Left forelimb (tissue), 1 donor: ENCODE measurements around the gene AGO1.
"Not testable (repeated sequence)": the region's sequence is repeated elsewhere in the genome, so short reads cannot be mapped to it uniquely, and the experiment has no call there.

Source experiments
- DNase-seq: peaks from one replicate; pipeline ENCODE4 v3.0.0-alpha.2; 2018; ENCODE audit warnings: low spot score

The AGO1 gene

DNA sequence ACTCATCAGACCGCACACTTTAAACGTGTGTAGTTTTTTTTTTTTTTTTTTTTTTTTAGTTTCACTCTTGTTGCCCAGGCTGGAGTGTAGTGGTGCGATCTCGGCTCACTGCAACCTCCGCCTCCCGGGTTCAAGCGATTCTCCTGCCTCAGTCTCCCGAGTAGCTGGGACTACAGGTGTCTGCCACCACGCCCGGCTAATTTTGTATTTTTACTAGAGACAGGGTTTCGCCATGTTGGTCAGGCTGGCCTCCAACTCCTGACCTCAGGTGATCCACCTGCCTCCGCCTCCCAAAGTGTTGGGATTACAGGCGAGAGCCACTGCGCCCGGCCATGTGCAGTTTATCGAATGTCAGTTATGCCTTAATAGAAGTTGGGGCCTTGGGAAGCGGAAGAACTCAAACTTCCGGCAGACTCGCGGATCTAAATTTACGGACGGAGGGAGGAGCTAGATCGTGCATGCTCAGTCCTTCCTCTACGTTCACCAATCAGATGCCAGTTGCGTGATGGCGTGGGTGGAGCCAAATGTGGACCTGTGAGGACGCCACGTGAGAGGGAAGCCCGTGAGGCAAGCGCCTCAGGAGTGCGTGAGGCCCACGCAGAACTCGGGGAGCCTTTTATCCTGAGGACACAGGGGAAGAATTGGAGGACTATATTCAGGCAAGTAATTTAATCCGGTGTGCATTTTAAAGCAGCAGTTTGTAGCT lies 13.6 kb upstream of the AGO1 start:
- not testable (repeated sequence) for DNase-seq

DNA sequence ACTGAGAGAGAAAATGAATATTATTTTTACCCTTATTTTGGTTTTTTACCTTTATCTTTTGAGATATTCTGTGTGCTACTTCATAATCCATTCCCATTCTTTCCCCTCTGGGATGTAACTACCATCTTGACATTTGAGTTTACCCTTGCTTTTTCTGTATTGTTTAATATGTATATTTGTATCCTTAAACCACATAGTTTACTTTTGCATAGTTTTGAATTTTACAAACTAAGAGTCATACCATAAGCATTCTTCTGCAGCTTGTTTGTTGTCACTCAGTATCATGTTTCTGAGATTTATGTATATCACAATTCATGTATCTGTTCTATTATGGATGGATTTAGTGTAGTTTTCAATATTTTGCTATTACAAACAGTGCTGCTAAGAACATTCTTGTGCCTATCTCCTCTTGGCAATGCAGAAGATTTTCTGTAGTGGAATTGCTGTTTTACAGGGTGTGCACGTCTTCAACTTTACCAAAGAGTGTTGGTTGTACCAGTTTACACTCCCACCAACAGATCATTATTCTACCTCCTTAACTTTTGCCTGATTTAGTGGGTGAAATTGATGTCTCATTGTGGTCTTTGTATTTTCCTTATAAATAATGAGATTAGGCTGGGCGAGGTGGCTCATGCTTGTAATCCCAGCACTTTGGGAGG lies 12.2 kb upstream of the AGO1 start:
- DNase-seq: no peak

DNA sequence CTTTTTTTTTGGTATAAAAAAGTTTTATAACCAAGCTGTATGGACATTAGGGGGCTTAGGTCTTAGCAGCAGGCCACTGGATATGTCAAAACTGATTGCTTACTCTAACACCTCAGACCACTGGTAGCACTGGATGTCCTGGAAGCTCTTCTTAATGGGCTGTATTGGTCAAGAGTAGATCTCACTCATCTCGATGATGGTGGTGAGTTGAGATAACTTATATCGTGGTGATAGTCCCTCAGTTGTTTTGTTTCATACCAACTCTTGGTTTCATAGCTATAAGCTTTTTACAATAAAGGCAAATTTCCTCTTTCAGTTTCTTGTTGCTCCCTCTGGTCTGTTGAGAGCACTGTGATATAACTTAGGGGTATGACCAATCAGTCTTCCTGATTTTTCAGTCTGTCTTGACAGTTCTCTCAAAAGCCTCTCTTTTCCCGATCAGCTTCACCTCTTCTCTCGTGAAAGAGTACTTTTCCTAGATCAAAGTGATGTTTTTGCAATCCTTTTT lies 9.7 kb upstream of the AGO1 start:
- no peak for DNase-seq

DNA sequence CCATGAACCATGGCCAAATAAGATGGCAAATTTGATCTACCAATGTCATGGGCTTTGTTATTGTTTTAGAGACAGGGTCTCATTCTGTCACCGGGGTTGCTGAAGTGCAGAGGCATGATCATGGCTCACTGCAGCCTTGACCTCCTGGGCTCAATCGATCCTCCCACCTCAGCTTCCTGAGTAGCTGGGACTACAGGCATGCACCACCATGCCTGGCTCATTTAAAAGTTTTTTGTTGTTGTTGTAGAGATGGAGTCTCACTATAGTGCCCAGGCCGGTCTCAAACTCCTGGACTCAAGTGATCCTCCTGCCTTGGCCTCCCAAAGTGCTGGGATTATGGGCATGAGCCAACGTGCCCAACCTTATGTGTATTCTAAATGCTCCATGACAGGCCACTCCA lies 8.9 kb upstream of the AGO1 start:
- not testable (repeated sequence) for DNase-seq

DNA sequence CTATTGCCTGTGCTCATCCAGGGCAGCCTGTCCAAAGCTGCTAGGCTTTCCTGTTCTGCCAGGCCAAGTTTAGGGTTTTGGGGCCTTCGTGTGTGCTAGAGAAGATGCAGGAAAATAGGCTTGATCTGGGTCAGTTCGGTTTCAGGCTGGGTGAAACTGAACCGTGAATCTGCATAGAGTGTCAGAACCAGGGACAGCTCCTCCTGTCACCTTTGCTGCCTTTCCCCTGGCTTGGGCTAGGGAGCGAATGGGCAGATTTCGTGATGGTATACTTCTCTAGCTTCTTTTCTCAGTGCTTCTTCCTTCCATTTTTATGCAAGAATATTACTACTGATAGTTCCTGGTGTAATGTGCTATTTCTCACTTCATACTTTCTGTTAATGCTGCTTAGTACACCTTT lies 6.0 kb upstream of the AGO1 start:
- no peak for DNase-seq

DNA sequence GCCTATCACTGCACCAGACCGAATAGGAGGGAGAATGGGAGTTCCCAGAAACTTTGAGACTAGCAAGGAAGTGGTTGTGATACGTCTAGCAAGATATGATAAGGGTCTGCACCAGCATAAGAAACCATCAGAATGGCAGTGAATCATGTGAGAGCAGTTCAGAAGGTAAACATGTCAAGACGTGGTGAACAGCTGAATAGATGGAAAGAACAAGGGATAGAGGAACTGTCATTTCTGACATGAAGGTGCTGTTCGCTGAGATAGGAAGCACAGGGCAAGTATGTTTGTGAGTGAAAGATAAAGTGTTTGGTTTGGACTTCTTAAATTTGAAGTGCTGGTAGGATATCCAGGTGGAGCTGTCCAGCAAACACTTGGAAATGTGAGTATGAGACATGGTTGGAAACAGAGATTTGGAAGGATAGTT lies 1.1 kb upstream of the AGO1 start:
- no peak for DNase-seq

DNA sequence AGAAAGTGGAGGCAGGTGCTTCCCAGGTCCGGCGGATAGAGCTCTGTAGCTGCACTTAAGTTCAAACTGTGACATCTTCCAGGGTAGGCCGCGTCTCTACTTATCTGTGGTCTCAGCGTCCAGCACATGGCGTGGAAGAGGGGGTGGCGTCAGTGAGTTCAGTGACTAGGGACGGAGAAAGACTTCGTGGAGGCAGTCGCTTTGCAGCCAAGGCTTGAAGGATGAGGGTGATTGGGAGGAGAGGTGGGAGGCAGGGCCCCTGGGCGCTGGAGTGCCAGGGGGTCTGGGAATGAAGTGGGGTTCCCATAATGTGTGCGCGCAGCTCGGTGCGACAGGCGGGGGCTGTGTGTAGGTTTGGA lies 444 bp upstream of the AGO1 start:
- DNase-seq: no peak

DNA sequence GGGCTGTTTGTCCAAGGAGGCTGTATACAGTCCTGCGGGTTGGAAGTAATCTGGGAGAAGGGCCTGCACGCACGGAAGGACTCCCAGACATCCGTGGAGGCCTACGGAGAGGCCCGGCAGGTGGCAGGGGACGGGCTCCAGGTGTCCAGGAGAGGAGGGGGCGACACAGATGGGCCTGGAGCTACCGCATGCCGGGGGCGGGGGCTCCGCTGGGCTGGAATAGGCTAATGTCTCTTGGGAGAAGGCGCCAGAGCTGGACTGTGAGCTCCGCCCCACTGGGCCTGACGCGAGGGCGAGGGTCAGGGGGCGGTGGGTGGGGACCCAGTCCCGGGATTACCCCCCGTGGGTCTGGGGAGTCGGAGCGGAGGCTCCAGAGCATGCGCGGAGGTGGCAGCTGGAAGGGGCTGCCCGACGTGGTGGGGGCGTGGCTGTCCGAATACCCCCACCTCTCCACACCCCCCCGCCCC lies 659 bp downstream of the AGO1 start:
- DNase-seq: peak; percentile 73

DNA sequence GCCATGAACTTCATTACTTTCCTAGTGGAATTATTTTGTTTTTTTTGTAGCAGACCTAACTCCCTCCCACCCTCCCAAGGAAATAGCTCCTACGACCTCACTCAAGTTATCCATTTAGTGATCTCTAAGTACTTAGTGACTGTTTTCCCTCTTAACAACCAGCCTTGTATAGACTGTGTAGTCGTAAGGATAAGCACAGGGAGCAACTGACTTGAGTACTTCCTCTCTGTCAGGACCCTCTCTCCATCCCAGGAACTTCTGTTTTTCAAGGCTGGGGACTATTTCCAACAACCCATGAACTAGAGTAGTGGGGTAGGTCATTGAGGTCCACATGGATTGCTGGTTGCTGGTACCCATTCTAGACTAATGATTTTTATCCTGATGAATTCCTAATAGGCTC lies 1.9 kb downstream of the AGO1 start:
- no peak for DNase-seq

DNA sequence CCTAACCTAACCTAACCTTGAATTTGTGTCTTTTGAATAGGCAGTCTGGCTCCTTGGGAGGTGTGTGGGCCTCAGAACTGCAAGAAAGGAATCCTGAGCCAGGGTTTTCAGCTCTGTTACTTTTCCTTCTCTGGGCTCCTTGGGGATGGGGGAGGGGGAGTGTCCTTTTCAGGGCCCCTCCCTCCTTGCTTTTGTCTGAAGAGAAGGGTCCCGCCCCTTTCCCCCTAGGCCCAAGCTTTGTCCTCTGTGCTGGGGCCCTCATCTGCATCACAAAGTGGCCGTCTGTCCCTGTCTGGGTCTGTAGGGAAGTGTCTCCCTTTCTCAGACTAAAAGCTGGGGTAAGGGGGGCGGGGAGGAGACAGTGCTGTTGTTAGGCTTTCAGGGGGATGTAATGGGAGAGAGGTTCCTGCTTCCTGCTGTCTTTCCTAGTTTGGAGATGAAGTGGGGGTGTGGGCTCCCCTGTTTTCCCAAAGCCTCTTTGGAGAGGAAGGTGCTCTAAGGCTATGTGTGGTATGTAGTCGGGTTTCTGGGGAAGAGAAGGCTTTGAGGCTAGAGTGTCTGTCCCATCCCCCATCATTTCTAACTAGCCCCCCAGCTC lies 3.1 kb downstream of the AGO1 start:
- DNase-seq: no peak

DNA sequence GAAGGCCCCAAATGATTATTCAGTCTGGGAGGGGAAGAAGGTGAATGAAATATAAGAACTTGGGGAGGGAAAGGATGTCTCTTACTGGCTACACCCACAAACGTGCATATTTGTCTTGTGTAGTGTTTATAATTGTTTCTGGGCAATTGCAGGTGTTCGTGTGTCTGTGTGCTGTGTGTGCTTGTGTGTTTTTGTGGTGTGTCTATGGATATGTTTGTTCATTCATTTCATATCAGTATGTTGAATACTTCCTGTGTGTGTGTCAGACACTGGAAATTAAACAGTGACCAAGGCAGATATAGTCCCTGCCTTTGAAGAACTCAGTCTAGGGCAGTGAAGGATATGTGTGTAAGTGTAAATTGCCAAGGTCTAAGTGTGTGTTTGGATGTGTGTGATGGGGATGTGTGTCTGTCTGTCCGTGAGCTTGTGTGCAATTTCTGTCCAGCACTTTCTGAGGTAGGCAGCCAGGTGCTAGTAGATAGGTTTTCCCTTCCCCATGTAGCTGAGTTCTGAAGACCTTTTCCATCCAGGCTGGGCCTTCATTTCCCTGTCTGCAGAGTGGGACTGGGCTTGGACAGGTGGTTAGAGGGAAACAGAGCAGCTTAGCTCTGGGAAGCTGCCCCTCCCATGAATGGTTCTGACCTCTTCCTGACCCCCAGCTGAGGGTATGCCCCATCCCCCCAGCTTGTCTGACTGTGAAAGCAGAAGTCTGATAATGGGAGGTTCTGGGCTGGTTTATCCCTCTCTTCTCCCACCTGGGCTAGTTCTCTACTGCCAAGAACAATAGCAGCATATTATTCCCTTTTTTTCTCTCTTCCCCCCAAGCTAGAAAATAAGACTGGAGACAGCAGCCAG lies 3.8 kb downstream of the AGO1 start:
- no peak for DNase-seq

DNA sequence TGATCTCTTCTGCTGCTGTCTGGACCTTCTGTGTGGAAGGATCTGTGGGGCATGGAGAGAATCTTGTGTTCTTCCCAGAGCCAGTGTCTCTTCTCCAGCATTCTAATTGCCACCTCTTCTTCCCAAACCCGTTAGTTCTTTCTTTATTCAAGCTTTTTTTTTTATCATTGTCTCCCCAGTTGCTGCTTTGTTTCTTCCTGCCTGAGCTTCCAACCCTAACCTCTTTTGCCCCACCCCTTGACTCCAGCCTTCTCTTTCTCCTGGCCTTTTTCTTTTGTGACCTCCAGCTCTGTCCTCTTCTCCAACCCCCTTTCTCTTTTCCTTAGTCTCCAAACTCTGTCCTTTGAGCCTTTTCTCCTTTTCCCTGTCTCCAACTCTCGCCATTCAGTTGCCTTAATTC lies 4.5 kb downstream of the AGO1 start:
- no peak for DNase-seq

DNA sequence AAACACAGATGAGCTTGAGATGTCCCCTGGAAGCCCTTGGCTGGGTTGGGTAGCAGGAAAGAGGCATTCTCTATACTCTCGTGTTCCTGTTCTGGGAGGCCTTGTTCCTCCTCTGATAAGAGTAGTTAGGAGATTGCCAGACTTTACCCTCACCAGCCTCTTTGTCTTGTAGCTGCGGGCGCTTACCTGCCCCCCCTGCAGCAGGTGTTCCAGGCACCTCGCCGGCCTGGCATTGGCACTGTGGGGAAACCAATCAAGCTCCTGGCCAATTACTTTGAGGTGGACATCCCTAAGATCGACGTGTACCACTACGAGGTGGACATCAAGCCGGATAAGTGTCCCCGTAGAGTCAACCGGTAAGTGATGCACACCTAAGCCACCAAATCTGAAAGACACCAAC lies 5.2 kb downstream of the AGO1 start:
- no peak for DNase-seq

DNA sequence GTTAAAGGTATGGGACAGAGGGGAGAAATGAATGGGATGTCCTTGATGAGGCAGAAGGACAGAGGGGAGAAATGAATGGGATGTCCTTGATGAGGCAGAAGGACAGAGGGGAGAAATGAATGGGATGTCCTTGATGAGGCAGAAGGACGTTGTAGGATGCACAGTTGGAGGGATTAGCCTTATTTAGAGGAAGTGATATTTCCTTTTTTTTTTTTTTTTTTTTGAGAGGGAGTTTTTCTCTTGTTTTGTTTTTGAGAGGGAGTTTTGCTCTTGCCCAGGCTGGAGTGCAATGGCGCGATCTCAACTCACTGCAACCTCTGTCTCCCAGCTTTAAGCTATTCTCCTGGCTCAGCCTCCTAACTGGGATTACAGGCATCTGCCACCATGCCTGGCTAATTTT lies 6.0 kb downstream of the AGO1 start:
- not testable (repeated sequence) for DNase-seq

DNA sequence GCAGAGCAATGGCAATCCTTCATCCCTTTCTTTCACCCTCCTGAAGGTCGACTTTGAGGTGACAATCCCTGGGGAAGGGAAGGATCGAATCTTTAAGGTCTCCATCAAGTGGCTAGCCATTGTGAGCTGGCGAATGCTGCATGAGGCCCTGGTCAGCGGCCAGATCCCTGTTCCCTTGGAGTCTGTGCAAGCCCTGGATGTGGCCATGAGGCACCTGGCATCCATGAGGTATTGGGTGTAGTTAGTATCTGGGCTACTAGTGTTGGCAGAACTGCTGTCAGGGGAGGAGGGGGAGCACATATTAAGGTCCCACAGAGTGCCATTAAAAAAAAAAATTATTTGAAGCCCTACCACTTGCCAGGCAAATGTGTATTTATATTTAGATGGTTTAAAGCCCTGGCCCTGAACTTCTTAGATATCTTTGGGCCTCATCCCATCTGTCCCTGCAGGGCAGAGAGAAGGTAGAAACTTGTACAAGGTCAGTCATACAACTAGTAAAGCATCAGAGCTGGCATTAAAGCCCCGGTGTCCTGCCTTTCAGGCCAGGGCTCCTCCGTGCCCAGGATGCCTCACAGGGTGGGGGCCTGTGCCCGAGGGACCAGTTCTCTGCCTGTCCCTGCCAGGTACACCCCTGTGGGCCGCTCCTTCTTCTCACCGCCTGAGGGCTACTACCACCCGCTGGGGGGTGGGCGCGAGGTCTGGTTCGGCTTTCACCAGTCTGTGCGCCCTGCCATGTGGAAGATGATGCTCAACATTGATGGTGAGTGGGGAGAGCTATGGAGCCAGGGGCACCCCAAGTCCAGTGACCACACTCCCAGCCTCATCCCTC lies 10.3 kb downstream of the AGO1 start:
- DNase-seq: no peak

DNA sequence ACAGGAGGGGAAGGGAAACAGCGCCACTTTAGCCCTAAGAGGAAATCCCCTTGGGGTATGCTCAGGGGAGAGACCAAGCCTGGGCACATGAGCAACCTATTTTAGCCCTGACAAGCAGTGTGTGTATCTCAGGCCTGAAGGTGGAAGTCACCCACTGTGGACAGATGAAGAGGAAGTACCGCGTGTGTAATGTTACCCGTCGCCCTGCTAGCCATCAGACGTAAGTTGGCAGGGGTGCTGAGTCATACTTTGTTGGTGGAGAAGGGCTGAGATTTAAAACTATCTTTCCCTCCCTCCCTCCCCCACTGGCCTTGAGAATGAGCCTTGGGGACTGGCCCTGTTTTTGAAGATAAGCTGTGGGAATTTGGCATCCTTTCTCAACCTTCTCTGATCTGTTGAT lies 11.2 kb downstream of the AGO1 start:
- DNase-seq: no peak

DNA sequence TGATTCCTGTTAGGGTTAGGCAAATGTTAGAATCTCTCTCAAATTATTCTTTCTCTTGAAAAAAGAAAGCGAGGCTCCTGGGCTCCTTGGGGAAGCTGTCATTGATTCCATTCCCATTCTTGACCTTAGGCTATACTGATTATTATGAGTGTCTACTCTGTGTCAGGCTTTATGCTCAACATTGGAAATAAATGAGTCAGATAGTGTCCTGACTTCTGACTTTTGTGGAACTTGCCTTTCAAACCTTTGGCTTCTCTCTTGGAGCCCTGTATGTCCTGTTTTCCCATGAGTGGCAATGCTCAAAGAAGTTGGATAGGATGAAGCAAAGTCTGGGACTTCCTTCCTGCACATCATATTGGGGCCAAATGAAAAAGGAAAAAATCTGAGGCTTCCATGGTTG lies 11.6 kb downstream of the AGO1 start:
- no peak for DNase-seq

DNA sequence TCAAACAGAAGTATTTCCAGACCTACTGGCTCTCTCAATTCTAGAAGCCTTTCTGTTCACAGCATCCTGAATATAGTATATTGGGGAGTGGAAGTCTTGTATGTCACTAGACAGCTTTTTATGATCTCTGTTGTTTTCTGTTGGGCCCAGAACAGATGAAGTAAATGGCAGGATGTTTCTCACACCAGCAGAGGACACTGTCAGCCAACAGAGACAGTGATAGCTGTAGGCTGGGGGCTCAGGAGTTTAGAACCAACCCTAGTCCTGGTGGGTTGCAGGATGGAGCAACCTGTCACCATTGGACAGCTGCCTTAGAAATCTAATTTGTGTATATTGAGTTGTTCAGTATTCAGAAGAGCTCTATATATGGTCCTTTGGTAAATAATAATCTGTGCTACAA lies 16.9 kb downstream of the AGO1 start:
- DNase-seq: no peak

DNA sequence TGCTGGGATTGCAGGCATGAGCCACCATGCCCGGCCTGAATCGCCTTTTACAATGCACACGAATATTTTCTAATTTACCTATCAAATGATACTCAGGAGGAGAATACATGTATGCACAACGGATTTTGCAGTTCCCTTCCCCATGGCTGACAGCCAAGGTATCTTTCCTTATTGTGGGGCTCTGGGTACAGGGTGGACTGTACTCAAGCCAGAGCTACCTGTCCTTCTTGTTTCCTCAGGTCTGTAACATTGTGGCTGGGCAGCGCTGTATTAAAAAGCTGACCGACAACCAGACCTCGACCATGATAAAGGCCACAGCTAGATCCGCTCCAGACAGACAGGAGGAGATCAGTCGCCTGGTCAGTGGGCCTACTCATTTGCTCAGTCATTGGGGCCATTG lies 18.2 kb downstream of the AGO1 start:
- DNase-seq: no peak

DNA sequence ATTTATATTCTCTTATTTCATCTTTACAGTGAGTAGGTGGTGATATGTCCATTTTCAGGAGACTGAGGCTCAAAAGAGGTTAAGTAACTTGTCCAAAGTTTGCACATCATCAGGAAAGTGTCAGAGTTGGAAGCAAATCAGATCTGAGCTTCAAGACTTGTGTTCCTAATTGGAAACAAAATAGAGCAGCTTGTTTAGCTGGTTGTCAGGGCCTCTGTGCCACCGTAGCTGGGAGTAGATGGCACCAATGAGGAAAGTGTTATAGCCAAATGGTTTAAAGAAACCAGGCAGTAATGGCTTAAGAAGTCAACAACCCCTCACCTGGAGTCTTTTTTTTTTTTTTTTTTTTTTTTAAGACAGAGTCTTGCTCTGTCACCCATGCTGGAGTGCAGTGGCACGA lies 19.7 kb downstream of the AGO1 start:
- no peak for DNase-seq

DNA sequence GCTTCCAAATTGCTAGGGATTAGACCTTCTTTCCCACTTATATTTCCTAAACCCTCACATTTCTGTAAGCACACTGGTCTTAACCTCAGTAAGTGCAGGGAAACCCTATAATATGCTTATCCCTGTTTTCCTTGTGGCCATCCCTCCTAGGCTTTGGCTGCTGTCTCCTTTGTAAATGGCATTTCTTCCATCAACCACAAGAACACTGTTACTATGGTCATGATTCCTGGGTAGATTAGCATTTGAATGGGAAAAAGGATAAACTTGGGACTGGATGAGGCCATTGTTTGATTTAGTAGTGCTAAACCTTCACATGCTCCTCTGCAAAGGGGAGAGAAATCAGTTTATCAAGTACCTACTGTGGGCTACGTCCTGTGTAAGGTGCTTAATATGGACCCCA lies 31.7 kb downstream of the AGO1 start:
- DNase-seq: no peak

DNA sequence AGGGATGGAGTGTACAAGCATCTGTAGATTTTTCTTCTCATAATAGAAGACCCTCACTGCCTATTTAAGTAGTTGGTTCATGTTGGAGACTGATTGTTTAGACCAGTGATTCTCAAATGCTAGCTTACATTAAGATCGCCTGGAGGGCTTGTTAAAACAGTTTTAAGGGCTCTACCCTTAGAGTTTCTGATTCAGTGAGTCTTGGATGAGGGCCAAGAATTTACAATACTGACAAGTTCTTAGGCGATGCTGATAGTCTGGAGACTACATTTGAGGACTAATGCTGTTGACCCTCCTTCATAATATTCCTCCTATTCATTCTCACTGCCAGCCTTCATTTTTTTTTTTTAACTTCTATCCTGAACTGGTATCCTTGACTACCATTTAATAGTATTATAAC lies 32.7 kb downstream of the AGO1 start:
- DNase-seq: no peak
